Body of pancreas (tissue), 4 donors: ENCODE data around the gene BAZ1A. TPM values are rescaled to one million over a fixed set of nuclear protein-coding genes. Genes with fewer than 3 reads are reported as not detected.
A peak's percentile ranks its signal among the peaks of the same experiment; 100 is the strongest.

Experiments used
- ATAC-seq: fragments of 150-250 bp; one replicate; pipeline ENCODE4 v1.9.1; 2016
- DNase-seq, 4 donors: peaks; one replicate each; pipeline ENCODE4 v3.0.0-alpha.2; 2019
- H3K27ac ChIP-seq, 4 donors: fragments of 200-600 bp; sonication (generic); 1 replicate in 3 of 4; 2 replicates in 1 of 4; pipeline versions ENCODE4 v1.5.1 to v1.6.1; 2016 to 2019; ENCODE audit warnings: mild to moderate bottlenecking in 1 of 4, mixed read lengths in 1 of 4, moderate library complexity in 1 of 4
- H3K27me3 ChIP-seq, 2 donors: fragments of 200-600 bp; sonication (generic); one replicate each; pipeline ENCODE4 v1.6.0; 2016; ENCODE audit warnings: mild to moderate bottlenecking in 1 of 2
- H3K36me3 ChIP-seq, 2 donors: fragments of 200-600 bp; sonication (generic); replicated peaks in 1 of 2; 2 replicates each; pipeline ENCODE4 v1.5.1; 2016; ENCODE audit warnings: low read depth in 2 of 2; ENCODE audit not compliant: insufficient read depth in 1 of 2
- H3K4me1 ChIP-seq: fragments of 200-600 bp; sonication (generic); one replicate; pipeline ENCODE4 v1.6.0; 2016
- H3K4me3 ChIP-seq, 2 donors: fragments of 200-600 bp; sonication (generic); 1 replicate in 1 of 2; 2 replicates in 1 of 2; pipeline ENCODE4 v1.5.1; 2016 to 2019
- H3K9me3 ChIP-seq, 3 donors: fragments of 200-600 bp; sonication (generic); 1 replicate in 2 of 3; 2 replicates in 1 of 3; pipeline ENCODE4 v1.5.1; 2016
- CTCF ChIP-seq, 7 experiments: fragments of 450-650 bp in 4 of 7; fragments of 200-600 bp in 3 of 7; sonication (generic) in 3 of 7; IDR thresholded peaks; one replicate each; pipeline ENCODE4 v1.5.1; 2016 to 2019; ENCODE audit warnings: antibody characterized with exemption in 7 of 7
- POLR2A ChIP-seq, 3 donors: fragments of 450-650 bp; IDR thresholded peaks; one replicate each; pipeline ENCODE4 v1.6.1; 2016; ENCODE audit warnings: antibody characterized with exemption in 3 of 3, mild to moderate bottlenecking in 2 of 3
- WGBS, 2 donors: methylation state at CpG; one replicate each; pipeline ENCODE4 v1.1.5; 2017; 5-methylcytosine and 5-hydroxymethylcytosine counted together
- intact Hi-C: fragments of 100-400 bp; cut with DNase I; formaldehyde crosslinking; loops from one replicate; pipeline ENCODE4 v1.15.1; 2023
- total RNA-seq, 2 donors: library from RNA; depleted of rRNA; stranded (reverse); fragments of >200 nt; gene quantifications; one replicate each; pipeline ENCODE4 v1.1.0, GENCODE V29; 2016

Gene BAZ1A
- total RNA-seq, 2 donors from 2014 or later: 10.5 to 18.2 TPM

GRCh38 chr14:34843011-34843554 lies 32.1 kb downstream of the BAZ1A start:
- H3K4me1 ChIP-seq: no peaks in the 10 kb centered on the region
- H3K27me3 ChIP-seq: no peaks in the 10 kb centered on the region
- no peaks in the 10 kb centered on the region for H3K9me3 ChIP-seq
- no peak overlapping the region for H3K27ac ChIP-seq
- DNase-seq (no peak), ATAC-seq (peak; percentile 21)
- intact Hi-C loops: no loop called here
- H3K36me3 ChIP-seq: no peaks in the 10 kb centered on the region
- WGBS, 2 donors: 73 to 76% methylated on average over 3 of the region's 3 CpGs
- TF ChIP-seq POLR2A (IDR thresholded peaks at IDR 0.05) (no peak), CTCF (IDR thresholded peaks at IDR 0.05) (no peak)
- no peak overlapping the region for H3K4me3 ChIP-seq

GRCh38 chr14:34837801-34838322 lies 37.3 kb downstream of the BAZ1A start:
- intact Hi-C loops: no loop called here
- Histone ChIP-seq H3K9me3 (no peaks in the 10 kb centered on the region), H3K27ac (no peak overlapping the region), H3K4me3 (no peak overlapping the region), H3K27me3 (no peaks in the 10 kb centered on the region), H3K4me1 (peaks cover 8% of the 10 kb centered on the region), H3K36me3 (no peaks in the 10 kb centered on the region)
- 68 to 75% methylated on average over 3 of the region's 3 CpGs for WGBS, 2 donors
- DNase-seq: no peak
- ATAC-seq: no peak
- TF ChIP-seq POLR2A (IDR thresholded peaks at IDR 0.05): no peak
- no peak for TF ChIP-seq CTCF (IDR thresholded peaks at IDR 0.05)

GRCh38 chr14:34835312-34835711 lies 39.8 kb downstream of the BAZ1A start:
- Histone ChIP-seq H3K36me3 (no peaks in the 10 kb centered on the region), H3K27me3 (no peaks in the 10 kb centered on the region), H3K9me3 (no peaks in the 10 kb centered on the region), H3K4me3 (no peak overlapping the region), H3K4me1 (peaks cover 8% of the 10 kb centered on the region), H3K27ac (no peak overlapping the region)
- WGBS, 2 donors: 87 to 100% methylated on average over 1 of the region's 1 CpG
- no peak for ATAC-seq
- DNase-seq: no peak
- intact Hi-C loops: no loop called here
- no peak for TF ChIP-seq CTCF (IDR thresholded peaks at IDR 0.05)
- TF ChIP-seq POLR2A (IDR thresholded peaks at IDR 0.05): no peak

GRCh38 chr14:34833549-34834523 lies 41.3 kb downstream of the BAZ1A start:
- H3K27ac ChIP-seq: no peak overlapping the region
- H3K27me3 ChIP-seq: no peaks in the 10 kb centered on the region
- no peak for ATAC-seq
- 84 to 99% methylated on average over 2 of the region's 2 CpGs for WGBS, 2 donors
- TF ChIP-seq CTCF (IDR thresholded peaks at IDR 0.05) (no peak), POLR2A (IDR thresholded peaks at IDR 0.05) (no peak)
- no peaks in the 10 kb centered on the region for H3K36me3 ChIP-seq
- no peak for DNase-seq
- no peaks in the 10 kb centered on the region for H3K9me3 ChIP-seq
- intact Hi-C loops: no loop called here
- peaks cover 8% of the 10 kb centered on the region for H3K4me1 ChIP-seq
- H3K4me3 ChIP-seq: no peak overlapping the region
